Measurements from ENCODE around the gene DNER.

Gene DNER

DNA sequence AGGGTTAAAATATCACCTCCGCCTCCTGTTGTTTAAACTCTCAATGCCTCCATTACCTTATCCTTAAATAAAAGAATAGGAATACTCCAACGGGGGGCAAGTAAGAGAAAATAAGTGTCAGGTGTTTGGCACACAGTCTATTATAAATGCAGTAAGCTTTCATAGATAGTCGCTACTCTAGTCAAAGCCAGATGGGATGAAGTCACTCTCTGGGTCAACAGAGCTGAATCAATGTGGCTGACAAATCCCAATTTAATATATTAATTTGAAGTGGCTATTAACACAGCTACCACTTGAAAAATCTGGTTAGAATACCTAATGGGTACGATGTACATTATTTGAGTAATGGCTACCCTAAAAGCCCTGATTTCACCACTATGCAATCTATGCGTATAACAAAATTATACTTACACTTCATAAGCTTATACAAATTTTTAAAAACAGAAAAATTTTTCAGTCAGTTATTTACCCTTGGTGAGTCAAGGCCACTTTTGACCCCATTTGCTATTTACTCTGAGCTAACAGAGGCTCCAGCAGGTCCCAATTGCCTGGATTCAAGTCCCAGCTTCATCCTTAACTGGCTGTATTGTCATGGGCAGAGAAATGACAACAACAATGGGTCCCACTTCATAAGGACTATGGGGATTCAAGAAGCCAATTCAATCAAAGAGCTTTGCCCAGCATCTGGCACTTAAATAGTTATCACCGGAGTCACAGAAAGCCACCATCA is 275.8 kb downstream of the DNER start:
- no peak for DNase-seq (ENCODE audit: low read depth in 2 of 2)

DNA sequence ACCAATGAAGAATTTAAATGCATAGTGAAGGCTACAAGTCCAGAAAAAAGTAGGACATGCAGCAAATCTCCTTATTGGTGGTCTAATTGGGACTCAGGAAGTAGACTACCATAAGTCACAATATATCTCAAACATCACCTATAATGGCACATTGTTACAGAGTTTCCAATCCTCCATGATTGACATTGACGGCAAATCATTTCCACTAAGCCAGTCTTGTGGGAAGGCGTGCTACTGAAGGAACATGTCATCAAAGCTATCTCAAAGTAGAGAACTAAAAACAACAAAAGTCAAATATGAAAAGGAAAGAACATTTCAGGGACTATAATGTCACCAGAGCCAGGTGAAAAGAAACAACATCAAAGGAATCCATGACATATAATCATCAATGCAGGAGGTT is 276.9 kb downstream of the DNER start:
- no peak for DNase-seq (ENCODE audit: low read depth in 2 of 2)

DNA sequence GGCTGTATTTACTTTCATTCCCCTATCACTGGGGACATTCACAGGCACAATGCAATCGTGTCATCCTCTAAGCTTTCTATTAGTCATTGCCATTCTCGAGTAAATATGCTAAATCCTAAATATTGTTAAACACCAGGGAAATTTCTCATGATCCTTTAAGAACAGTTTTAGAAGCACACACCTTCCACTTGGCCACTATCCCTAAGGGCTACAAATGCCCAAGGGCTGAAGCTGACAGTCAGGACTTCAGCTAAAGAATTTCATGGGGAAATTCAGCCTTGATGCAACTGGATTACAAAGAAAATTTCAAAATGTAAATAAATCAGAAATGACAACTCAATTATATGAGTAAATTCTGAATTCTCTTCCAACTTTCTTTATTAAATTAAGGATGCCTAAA is 280.2 kb downstream of the DNER start:
- DNase-seq (ENCODE audit: low read depth in 2 of 2): no peak

DNA sequence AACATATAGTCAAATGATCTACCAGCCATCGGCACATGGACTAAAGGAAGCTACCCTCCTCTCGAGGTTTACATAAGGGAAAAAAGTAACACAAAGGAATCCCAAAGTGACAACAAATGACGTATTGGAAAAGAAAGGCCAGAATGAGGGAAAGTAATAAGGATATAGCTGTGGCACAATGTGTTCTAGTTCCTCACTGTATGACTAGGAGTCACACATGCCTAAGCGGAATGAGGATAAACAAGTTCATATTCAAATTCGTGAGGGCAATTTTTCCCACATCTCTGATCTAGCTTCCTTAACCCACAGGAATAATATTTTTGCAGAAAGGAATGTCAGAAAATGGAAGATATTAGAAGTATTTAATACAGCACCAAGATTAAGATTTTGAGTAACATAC is 281.0 kb downstream of the DNER start:
- DNase-seq (ENCODE audit: low read depth in 2 of 2): no peak

DNA sequence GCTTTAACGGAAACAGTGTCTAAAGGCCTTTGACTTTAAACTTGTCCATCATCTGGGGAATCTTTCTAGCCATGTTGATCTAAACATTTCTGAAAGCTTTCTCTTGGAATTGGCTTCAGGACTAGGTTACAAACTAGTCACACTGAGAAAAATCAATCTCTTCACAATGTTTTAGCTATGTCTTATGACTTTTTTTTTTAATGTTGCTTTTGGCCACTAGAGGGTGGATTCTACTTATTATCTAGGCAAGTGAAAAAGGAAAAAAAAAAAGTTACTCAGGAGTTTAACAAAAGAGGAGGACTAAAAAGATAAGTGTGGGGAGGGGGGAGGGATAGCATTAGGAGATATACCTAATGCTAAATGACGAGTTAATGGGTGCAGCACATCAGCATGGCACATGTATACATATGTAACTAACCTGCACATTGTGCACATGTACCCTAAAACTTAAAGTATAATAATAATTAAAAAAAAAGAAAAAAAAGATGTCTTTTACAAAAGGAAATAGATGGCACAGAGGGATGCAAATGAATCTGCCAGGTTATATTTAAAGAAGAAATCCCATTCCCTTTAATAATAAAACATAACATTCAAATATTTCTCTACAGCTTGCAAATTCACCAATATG is 282.9 kb downstream of the DNER start:
- DNase-seq (ENCODE audit: low read depth in 2 of 2): no peak

DNA sequence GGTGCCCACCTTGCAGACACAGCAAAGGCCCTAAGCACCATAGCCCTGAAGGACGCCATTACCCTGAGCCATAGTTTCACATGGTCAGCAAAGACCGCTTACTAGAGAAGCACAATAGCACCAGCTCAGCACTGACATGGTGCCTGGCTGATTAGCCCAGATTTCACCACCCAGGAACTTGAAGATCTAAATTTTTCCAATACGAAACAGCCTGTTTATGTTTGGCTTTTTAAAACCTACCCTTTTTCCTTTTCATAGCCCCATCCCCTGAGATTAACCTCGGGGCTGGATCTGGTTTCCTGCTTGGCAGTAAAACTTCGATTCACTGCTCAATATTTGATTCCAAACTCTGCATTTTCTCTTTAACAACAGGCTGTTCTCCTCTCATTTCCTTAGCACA is 284.8 kb downstream of the DNER start:
- no peak for DNase-seq (ENCODE audit: low read depth in 2 of 2)

DNA sequence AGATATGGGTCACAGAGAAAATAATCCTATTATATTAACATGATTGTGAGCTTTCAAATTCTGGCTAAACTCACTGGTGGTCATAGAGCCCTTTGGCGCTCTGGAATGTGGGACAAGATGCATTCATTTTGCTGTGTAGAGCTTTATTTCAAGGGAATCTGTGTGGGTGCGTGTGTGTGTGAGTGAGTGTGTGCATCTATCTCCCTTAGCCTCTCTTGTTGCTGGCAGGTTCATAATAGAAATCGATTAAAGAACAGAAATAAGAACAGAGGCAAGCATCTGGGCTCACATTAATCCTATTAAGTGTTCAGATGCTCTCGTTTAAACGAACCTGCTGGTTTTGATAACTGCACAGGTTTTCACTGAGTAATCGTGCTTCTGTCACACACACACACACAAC is 287.9 kb downstream of the DNER start:
- DNase-seq (ENCODE audit: low read depth in 2 of 2): no peak

DNA sequence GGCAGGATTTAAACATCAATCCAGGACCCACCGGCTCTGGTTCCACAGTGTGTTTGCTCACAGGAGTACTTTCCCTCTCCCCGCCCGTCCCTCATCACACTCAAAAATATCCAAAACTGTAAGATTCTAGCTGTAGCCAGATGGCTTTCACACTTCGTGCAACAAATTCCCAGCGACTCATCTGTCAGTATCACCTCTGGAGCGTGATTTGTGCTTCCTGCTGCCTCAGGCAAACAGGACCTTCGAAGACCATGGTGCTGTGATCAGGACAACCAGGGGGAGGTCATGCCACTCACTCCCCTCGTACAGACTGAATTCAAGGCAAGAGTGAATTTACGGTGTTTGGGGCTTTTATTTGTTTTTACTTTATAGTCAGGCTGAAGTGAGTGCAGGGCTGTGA is 288.8 kb downstream of the DNER start:
- no peak for DNase-seq (ENCODE audit: low read depth in 2 of 2)

DNA sequence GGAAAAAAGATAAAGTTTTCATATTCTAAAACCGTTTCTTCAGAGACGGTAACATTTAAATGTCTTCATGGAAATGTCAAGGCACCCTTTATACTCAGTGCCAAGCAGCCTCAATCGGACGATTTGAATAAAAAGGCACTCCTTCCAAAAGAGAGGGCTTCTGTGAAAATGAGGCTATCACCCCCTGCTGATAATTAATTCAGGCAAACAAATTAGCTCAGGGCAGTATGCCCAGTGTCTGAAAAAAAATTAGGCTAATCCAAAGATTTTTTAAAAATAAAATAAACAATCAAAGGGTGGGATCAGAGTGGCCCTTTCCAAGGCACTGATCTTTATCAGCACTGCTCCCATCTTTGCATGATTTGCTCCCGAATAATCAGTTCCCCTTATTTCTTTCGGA is 292.3 kb downstream of the DNER start:
- no peak for DNase-seq (ENCODE audit: low read depth in 2 of 2)

DNA sequence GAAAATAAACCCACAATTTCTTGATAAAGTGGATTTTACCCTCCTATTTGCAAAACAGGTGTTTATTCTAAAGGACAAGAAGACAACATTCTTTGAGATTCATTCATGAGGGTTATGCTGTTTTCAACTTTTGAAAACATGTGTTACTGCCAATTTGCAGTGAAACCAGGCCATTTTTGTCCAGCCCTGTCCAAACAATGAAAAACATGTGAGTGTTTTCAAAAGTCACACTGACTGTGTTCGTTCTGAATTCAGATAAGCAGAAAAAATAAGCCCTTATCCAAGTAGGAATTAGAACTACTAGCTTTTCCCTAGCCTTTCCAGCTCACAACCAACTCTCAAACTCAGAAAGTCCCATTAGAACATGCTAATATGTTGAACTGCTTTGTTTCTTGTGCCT is 295.2 kb downstream of the DNER start:
- DNase-seq (ENCODE audit: low read depth in 2 of 2): no peak

DNA sequence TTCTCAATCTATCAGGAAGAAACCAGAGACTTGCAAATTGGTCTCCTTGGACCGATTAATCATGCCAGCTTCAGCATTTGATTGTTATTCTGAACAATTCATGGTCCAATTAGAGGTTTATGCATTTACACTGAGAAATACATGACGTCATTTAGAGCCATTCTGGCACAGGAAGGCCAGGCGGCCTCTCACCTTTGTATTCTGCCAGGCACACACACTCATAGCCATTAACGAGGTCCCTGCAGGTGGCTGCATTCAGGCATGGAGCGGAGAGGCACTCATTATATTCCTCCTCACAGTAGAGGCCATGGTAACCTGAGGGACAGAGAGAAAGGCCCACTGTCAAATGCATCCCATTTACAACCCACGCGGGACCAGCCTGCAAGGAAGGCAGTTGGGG is 296.4 kb downstream of the DNER start:
- no peak for DNase-seq (ENCODE audit: low read depth in 2 of 2)

DNA sequence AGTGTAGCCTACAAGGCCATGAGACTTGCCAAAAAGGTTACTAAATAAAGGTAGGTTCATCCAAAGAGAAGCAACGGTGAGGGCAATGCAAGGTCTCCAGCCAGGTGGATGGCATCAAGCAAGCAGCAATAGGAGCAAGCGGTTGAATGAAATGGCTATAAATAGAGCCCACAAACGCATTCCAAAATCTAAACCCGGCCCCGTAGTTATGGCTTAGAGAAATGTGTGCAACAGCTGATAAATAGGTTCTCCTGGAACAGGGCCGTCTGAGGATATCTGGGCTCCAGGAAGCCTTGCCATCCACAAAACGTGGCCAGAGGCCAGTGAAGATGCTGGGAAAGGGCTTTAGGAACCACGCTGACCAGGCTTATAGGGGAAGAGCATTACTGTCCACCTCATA is 297.2 kb downstream of the DNER start:
- no peak for DNase-seq (ENCODE audit: low read depth in 2 of 2)

DNA sequence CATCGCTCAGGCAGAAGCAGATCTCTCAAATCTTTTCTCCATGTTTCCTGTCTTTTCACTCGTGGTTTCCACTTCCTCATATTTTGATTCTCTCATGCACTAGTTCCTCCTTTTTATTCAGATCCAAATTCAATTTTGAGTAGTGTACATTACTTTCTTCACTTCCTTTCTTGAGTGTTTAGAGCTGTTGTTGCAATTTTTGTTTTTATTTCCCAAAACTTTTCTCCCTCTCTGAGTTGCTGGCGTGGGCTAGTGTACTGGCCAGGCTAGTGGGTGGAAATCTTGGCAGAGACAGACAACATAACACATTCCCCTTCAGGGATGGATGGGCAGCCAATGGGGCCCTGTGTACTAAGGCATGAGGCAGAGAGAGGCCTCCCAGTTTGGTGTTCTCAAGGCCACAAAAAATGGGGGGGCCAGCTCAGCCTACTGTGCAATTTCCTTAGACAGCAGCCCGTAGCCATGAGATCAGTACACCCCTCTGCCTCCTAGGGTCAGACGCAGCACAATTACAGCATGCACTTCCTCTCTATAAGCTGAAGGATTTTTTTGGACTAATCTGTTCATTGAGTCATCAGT is 298.1 kb downstream of the DNER start:
- DNase-seq (ENCODE audit: low read depth in 2 of 2): no peak

DNA sequence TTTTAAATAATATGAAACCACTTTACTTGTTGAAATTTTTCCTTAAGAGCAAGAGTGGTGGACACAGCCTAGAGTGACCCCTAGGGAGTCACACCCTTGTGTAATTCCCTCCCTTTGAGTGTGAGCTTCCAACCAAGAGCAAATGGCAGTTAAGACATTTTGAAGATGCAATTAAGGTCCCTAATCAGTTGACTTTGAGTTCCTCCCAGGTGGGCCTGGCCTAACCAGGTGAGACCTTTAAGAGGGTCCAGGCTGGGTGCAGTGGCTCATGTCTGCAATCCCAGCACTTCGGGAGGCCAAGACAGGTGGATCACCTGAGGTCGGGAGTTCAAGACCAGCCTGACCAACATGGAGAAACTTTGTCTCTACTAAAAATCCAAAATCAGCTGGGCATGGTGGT is 299.7 kb downstream of the DNER start:
- no peak for DNase-seq (ENCODE audit: low read depth in 2 of 2)

DNA sequence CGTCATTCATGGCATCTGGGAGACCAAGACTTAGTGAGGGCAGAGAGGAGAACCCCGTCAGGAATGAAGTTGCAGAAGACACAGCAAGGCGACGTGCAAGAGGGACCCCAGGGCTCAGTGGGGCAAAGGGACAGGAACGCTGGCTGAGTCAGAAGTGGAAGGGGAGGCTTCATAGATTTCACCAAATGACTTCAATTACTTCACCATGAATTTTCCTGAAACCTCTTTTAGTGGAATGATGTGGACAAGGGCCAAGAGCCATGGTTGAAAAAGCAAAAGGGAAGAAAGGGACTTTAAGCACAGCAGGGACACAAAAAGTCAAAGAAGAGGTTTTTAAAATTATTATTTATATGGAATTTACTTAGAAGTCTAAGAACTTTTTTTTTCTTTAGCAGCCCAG is 301.7 kb downstream of the DNER start:
- no peak for DNase-seq (ENCODE audit: low read depth in 2 of 2)

DNA sequence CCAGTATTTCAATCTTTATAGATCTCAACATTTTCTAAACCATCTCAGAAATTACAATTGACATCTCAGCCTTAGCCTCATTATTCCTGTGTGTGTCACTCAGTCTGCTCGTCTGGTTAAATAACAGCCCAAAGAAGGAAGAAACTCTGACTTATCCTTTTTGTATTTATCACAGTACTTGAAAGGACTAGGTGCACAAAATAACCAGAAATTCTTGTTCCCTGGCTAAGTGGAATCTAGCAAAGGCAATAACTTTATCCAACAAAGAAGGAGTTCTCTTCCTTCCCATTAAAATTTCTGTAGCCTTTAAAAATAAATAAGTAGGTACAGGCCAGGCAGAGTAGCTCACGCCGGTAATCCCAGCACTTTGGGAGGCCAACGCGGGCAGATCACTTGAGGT is 303.4 kb downstream of the DNER start:
- no peak for DNase-seq (ENCODE audit: low read depth in 2 of 2)

DNA sequence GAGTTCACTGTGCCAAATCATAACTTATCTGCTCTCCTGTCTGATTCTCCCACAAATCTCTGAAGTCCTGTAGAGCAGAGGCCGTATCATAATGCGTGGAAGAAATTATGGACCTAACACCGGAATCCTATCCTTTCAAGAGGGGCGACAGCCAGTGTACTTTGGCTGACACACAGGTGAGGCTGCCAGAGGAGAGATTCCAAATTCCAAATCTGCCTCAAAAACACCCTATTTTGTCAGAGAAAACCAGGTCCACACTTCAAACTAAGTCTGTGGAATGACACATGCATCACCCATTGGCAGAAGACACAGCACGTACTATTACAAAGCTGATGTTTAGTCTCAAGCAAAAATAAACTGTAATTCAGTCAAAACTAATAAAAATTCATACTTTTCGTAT is 304.1 kb downstream of the DNER start:
- DNase-seq (ENCODE audit: low read depth in 2 of 2): no peak

DNA sequence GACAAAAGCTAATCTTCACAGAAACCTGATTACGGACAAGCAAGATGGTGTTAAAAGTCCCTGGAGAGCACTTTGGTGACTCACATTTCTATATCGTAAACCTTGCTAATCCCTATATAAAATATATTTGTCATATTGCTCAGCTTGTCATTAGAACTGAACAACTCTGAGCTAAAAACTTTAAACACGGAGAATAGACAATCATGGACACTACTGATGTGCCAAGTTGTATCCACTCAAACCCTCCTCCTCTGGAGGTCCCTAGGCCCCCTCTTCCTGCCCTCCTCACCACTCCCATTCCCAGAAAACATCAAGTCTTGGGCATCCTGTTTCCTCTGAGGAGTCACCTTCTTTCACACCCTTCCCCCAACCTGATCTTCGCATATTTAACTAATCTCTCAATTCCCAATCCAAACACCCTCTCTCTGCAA is 304.6 kb downstream of the DNER start:
- no peak for DNase-seq (ENCODE audit: low read depth in 2 of 2)

DNA sequence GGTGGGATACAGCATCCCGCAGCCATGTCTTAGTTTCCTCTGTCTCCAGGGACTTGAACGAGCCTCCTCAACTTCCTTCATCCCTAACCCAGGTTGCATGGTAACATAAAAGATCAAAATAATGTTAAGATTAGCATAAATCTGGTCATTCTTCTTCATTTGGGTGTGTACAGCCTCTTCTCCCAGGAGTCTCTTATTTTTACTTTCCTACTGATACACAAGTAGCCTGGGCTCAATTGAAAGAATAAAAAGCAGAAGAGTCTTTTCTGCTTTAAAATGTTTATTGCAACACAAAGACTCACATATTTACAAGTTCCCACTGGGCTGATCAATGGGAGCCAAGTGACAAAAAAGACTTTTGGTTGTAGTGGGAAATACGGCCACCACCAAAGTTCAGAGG is 305.4 kb downstream of the DNER start:
- DNase-seq (ENCODE audit: low read depth in 2 of 2): no peak

DNA sequence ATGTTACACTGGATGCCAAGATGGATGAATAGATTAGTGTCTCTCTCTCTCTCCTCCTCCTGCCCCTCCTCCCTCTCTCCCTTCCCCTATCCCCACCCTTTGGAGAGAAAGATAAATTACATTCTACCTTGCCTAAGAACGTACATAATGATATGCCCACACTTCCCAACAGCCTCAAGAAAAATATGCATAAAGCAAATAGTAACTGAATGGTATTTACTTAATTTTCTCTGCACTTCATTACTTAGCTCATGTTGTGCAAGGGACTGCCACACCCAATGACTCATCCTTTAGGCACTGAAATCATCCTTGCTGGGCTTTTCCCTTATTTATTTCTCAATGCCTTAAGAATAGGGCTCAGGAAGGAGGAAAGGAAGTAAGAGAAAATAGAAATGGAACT is 306.0 kb downstream of the DNER start:
- DNase-seq (ENCODE audit: low read depth in 2 of 2): no peak

DNA sequence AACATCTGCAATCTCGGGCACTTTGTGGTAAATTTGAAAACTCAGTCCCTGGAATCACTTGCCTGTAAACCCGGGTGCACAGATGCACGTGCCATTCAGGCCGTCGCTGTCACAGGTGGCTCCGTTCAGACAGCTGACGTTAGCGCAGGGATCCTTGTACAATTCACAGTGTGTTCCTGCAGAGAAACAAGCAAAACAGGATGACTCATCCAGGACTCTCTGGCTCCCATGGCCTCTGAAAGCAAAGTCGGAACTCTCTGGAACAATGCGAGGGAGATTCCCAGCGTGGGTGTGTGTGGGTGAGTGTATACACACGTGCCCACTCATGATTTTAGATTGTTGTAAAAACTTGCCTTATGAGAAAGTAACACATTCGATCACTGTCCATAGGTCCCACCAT is 307.2 kb downstream of the DNER start:
- no peak for DNase-seq (ENCODE audit: low read depth in 2 of 2)

DNA sequence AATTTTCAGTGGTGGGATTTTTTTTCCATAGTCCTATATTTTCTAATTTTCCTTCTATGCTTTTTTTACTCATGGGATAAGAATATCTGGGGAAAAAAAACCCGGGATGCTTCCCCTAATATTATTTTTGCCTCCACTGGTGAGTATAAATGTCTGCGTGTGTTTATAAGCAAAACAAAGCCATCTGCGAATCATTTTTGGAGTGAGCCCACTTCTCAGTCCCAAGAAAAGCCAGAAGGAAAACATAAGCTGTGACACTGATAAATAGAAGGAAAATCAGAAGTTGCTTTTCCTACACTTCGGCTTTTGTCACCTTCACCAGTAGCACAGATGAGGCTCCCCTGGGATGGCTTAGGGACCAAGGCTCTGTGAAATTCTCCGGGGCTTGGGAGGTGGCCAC is 308.6 kb downstream of the DNER start:
- no peak for DNase-seq (ENCODE audit: low read depth in 2 of 2)

DNA sequence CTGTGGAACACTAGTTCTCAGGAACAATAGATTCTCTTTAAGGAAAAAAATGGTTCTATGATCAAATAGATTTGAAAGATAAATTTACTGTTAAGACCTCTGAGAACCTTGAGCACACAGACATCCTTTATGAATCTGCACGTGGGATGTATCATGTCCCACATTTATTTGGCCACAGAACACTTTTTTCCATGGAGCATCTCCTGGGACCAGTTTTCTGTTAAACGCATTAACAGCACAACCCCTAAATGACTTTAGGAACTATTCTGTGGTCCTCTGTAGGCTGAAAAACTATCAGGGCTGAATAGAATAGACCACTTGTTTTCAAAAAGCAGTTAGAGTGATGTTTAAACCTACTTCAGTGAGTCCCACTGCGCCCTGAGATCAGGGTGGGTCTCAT is 311.1 kb downstream of the DNER start:
- no peak for DNase-seq (ENCODE audit: low read depth in 2 of 2)
